RCC 7860 (cell line): ENCODE data around the gene EDEM1.

Experiments used
- DNase-seq: peaks from one replicate; pipeline ENCODE4 v3.0.0-alpha.2; 2015; ENCODE audit warnings: low spot score
- FAIRE-seq: peaks from 2 replicates; lab custom pipeline; 2012; peaks lifted over from hg19 to GRCh38; lab: Jason Lieb, UNC

EDEM1 gene

DNA sequence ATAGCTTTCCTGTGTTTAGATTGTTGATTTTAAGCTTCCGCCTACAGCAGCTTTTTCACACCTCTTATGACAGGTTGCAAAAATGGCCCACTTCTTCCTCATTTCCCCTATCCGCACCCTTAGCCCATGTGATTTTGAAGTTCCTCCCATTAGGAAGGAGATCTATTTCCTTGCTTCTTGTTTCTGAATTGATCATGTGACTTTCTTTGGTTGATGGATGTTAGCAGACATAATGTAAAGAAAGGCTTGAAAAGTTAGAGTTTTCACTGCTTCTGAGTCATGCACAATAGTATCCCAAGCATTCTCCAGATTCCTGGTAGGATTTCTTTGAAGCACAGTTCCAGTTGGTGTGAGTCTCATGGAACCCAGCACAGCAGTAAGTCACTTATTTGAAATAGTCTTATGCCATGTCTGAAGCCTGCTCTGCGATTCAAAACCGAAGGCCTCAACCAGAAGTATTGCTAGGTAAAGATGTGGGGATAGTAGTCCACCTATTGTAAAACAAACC lies 76.6 kb downstream of the EDEM1 start:
- FAIRE-seq (no peak), DNase-seq (no peak)

DNA sequence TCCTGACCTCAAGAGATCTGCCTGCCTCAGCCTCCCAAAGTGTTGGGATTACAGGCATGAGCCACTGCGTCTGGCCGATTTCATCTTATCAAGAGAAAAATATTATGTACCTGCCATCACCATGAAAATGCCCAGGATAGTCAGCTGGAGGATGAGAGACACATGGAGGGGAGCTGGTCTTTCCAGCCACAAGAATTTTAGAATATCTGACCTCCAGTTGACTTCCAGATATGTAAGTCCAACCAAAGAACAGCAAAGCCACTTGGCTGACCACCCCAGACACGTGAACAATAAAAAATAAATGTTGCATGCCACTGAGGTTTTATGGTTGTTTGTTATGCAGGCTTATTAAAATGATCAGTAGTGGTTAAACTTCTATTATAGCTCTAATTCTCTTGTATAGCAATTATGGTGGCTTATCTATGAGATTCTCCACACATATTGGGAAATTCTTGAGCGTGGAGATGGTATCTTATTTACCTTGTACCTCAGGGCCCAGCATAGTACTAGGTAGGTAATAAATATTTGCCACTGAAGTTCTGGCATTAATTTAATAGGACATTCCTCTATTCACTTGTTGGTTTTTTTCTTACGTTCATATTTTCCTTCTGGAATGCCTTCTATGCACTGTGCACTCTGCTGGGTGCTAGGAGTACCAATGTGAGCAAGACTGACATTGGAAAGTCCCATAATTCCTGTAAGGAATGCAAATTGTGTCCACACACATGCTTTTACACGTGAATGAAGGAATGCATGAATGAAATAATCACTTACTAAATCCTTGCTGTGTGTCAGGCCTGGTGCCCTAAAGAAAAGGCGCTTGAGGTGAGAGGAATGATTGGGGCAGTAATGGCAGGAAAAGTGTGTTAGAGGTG lies 77.6 kb downstream of the EDEM1 start:
- FAIRE-seq (no peak), DNase-seq (no peak)

DNA sequence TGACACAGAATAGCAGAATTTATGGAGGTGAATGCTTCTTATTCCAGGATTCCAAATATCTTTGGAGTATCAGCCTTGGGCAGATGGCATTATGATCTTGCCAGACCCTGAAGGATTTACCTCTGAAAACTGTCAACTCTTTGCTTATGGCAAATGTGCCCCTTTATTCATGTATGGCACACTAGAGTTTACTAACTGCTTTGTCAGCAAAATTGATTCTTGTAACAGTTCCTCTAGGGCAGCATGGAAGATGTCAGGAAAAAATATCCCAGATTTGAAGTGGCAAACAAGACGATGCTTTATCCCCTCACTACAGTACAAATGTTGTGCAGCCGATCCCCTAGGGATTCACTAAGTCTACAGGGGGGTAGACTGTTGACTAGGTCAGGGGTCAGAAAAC lies 79.7 kb downstream of the EDEM1 start:
- no peak for FAIRE-seq
- no peak for DNase-seq

- FAIRE-seq, result no peak
- no peak for DNase-seq
Measured at GRCh38 chr3:5267889-5268288, 80.4 kb downstream of the EDEM1 start.
